Smooth muscle cell of the brain vasculature (primary cell): ENCODE measurements around the gene MYO9B.
"Not testable (repeated sequence)": the region's sequence is repeated elsewhere in the genome, so short reads cannot be mapped to it uniquely, and the experiment has no call there.

ENCODE experiments used
- DNase-seq: peaks from one replicate; pipeline ENCODE4 v3.0.0-alpha.2; 2012; ENCODE audit warnings: low read depth, low spot score

MYO9B gene

GRCh38 chr19:17172624-17173345, 97.2 kb downstream of the MYO9B start:
- DNase-seq: no peak

- no peak for DNase-seq
Measured at GRCh38 chr19:17178291-17178690, 102.7 kb downstream of the MYO9B start.

GRCh38 chr19:17180997-17181702, 105.6 kb downstream of the MYO9B start:
- DNase-seq: no peak

- no peak for DNase-seq
Measured at GRCh38 chr19:17183271-17183761, 107.7 kb downstream of the MYO9B start.

GRCh38 chr19:17183858-17184321, 108.3 kb downstream of the MYO9B start:
- DNase-seq: no peak

- DNase-seq: no peak
Measured at GRCh38 chr19:17184371-17184841, 108.8 kb downstream of the MYO9B start.

- no peak for DNase-seq
Measured at GRCh38 chr19:17185590-17185989, 110.0 kb downstream of the MYO9B start.

GRCh38 chr19:17191736-17192135, 116.2 kb downstream of the MYO9B start:
- DNase-seq: not testable (repeated sequence)

- DNase-seq: no peak
Measured at GRCh38 chr19:17192751-17193150, 117.2 kb downstream of the MYO9B start.

- DNase-seq: no peak
Measured at GRCh38 chr19:17194608-17195007, 119.0 kb downstream of the MYO9B start.

GRCh38 chr19:17195106-17195505, 119.5 kb downstream of the MYO9B start:
- no peak for DNase-seq

GRCh38 chr19:17196610-17197009, 121.0 kb downstream of the MYO9B start:
- DNase-seq: no peak

- no peak for DNase-seq
Measured at GRCh38 chr19:17197666-17198065, 122.1 kb downstream of the MYO9B start.

GRCh38 chr19:17200408-17201079, 125.0 kb downstream of the MYO9B start:
- DNase-seq: no peak

- no peak for DNase-seq
Measured at GRCh38 chr19:17202249-17202648, 126.7 kb downstream of the MYO9B start.

GRCh38 chr19:17202713-17203112, 127.1 kb downstream of the MYO9B start:
- DNase-seq: no peak

- no peak for DNase-seq
Measured at GRCh38 chr19:17205237-17206140, 129.9 kb downstream of the MYO9B start.

- no peak for DNase-seq
Measured at GRCh38 chr19:17206736-17207581, 131.4 kb downstream of the MYO9B start.

GRCh38 chr19:17209126-17210036, 133.8 kb downstream of the MYO9B start:
- no peak for DNase-seq
